Epidermal melanocyte (primary cell): ENCODE results near the gene ZNF280C.
A peak's percentile ranks its signal among the peaks of the same experiment; 100 is the strongest.
"Not testable (repeated sequence)": the region's sequence is repeated elsewhere in the genome, so short reads cannot be mapped to it uniquely, and the experiment has no call there.

Source experiments
- DNase-seq: peaks from one replicate; pipeline ENCODE4 v3.0.0; 2011; ENCODE audit warnings: low spot score; ENCODE audit not compliant: insufficient read length

The ZNF280C gene

GRCh38 chrX:130261296-130261893, 7.3 kb downstream of the ZNF280C start:
- DNase-seq, result no peak

- DNase-seq, result no peak
These were observed 8.4 kb downstream of the ZNF280C start for GRCh38 chrX:130260316-130260715.

DNA sequence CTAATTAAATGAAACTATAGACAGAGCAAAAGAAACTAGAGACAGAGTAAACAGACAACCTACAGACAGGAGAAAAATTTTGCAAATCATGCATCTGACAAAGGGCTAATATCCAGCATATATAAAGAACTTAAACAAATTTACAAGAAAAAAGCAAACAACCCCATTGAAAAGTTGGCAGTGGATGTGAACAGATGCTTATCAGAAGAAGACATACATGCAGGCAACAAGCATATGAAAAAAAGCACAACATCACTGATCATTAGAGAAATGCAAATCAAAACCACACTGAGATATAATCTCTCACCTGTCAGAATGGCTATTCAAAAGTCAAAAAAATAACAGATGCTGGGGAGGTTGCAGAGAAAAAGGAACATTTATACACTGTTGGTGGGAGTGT, 14.8 kb downstream of the ZNF280C start:
- DNase-seq, result no peak

DNA sequence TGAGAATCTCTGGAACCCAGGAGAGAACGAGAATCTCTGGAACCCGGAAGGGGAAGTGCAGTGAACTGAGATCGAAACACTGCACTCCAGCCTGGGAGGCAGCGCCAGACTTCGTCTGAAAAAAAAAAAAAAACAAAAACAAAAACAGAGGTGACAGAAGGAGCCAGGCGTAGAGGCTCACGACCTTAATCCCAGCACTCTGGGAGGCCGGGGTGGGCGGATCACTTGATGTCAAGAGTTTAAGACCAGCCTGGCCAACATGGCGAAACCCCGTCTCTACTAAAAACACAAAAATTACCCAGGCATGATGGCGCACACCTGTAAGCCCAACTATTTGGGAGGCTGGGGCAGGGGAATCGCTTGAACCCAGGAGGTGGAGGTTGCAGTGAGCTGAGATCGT, 17.0 kb downstream of the ZNF280C start:
- no peak for DNase-seq

GRCh38 chrX:130247996-130248395, 20.7 kb downstream of the ZNF280C start:
- no peak for DNase-seq

GRCh38 chrX:130246084-130246483, 22.6 kb downstream of the ZNF280C start:
- no peak for DNase-seq

DNA sequence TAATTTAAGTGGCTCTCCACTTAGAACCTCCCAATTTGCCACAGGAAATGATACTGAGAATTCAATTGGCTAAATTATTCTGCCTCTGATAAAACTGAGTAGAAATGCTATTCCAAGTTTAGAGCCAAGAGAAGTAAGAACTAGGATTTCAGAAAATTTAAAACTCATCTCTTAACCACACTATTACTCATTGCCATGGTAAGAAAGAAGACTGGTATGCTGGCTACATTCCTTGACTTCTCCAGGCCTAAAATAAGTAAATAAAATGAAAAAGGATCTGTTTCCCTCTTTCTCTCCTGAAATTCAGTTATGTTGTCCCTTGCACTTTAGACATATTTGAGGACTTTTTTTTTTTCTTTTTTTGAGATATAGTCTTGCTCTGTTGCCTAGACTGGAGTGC, 23.3 kb downstream of the ZNF280C start:
- DNase-seq, result peak; percentile 22

DNA sequence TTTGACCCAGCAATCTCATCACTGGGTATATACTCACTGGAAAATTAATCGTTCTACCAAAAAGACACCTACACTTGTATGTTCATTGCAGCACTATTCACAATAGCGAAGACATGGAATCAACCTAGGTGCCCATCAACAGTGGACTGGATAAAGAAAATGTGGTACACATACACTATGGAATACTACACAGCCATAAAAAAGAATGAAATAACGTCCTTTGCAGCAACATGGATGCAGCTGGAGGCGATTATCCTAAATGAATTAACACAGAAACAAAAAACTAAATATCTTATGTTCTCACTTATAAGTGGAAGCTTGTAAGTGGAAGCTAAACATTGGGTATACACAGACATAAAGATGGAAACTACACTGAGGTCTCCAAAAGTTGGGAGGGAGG, 37.5 kb downstream of the ZNF280C start:
- not testable (repeated sequence) for DNase-seq

DNA sequence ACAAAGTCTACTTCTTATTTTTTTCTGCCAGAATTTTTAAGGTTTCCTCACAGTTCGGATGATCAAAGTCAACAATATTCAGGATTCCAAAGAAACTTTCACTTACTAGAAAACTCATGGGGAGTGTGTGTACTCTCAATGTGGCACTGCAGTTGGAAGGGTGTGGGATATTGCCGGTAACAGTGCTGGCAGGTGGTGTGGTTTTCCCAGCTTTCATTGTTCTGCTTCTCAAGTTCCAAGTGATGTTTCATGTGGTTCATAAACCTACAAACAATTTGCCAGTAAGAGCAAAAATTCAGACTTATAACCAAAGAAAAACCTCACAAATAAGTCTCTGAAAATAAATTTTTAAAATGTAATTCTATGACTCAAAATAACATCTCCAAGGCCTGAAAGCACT, 39.8 kb downstream of the ZNF280C start:
- no peak for DNase-seq

- DNase-seq, result no peak
These were observed 43.9 kb downstream of the ZNF280C start for GRCh38 chrX:130224810-130225209.

DNA sequence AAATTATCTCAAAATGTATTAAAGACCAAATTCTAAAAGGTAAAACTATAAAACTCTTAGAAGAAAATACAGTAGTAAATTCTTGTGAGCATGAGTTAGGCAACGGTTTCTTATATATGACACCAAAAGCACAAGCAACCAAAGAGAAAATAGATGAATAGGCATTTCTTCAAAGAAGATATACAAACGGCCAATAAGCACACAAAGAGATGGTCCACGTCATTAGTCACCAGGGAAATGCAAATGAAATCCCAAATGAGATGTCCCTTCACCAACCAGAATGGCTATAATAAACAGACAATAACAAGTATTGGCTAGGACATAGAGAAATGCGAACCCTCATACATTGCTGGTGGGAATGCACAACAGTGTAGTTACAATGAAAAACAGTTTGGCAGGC, 52.4 kb downstream of the ZNF280C start:
- no peak for DNase-seq

- DNase-seq, result peak; percentile 33
These were observed 55.3 kb downstream of the ZNF280C start for GRCh38 chrX:130213376-130213775.

DNA sequence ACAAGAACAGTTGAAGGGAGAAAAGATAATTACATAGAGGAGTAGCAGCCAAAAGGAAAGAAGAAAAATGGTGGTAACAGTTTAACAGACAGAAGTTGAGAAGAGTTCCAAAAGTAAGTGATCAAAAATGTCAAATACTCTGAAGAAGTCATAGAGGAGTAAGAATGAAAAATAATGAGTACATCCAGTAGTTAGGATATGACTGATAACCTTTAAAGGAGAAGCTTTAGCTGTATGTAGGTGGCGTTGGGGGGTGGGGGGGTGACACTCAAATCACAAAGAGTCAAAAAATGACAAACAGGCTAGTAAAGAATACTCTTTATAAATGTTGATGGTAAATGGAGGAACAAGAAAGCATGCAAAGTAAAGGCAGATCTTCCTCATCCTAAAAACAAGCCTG, 56.3 kb downstream of the ZNF280C start:
- no peak for DNase-seq

GRCh38 chrX:130211415-130212186, 57.1 kb downstream of the ZNF280C start:
- no peak for DNase-seq

DNA sequence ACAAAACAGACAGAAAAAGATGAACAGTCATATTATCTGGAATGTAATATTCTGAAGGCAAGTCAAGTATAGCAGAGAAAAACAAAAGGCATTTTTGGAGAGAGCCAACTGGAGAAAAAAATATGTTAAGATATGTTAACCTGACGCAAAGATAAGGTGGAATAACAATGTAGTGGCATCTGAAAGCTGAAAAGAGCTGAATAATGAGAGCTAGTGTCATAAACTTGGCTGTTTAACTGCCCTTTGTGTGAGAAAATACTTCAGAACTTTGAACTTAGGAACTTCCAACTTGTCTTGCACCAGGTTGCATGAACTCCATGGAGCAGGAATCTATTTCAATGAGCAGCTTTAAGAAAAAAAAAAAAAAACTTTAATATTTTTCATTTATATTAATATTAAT, 64.1 kb downstream of the ZNF280C start:
- DNase-seq, result no peak

DNA sequence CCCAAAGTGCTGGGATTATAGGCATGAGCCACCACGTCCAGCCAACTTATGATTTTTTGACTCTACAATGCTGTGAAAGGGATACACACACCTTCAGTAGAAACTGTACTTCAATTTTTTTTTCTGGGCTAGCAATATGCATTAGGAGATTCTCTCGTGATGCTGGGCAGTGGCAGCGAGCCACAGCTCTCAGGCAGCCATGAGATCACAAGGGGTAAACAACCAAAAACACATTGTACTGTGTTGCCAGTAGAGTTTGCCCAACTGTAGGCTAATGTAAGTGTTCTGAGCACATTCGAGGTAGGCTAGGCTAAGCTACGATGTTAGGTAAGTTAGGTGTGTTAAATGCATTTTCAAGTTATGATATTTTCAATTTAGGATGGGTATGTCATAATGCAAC, 71.2 kb downstream of the ZNF280C start:
- DNase-seq, result no peak

DNA sequence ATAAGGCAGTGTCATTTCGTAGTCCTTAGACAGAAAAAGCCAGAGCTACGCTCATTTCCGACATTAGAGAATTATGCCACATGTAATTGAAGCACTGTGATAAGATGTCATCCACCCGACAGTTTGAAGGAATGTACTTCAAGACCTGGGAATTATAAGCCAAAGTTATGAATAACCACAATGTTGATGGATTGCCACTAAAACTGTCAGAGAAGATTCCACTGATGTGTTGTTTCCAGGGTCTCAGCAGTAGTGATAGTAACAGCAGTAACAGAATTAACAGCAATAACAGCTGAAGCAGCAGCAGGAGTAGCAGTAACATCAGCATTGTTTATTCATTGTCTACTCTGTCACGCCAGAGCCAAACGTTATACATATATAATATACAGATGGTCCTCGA, 72.2 kb downstream of the ZNF280C start:
- no peak for DNase-seq

GRCh38 chrX:130190801-130191200, 77.9 kb downstream of the ZNF280C start:
- no peak for DNase-seq

DNA sequence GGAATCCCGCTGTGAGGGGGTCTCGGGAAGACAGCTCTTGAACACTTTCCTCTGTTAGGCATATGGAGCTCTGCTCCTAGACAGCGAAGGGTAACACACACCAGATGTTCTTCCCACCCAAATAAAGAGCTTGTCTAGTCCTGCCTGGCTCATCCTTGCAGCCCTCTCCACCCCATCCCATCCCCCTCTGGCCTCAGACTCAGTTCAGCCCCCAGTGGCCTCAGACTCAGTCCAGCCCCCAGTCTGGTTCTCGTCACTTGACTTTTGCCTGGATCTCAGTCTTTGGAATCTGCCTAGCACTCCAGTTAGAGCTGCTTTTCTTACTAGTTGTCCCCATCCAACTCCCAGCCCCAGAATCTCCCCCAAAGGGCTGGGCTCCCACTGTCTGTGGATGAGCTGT, 82.0 kb downstream of the ZNF280C start:
- DNase-seq, result no peak

DNA sequence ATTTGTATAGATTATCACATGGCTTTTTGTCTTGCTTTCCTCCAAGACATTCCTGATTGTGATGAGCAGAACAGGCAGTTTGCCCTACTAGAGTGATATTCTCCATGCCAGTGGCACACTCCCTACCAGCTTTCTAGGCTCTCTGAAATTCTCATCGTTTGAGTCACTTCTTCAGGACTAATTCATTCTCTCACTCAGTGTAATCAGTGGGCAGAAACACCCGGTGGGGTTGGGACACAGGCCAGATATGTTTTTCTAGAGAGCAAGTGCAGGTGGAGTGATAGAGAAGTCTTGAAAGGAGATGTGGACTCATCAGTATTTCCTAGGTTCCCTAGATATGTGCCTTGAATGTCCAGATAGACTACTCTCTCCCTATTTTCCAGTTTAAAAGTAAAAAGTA, 83.8 kb downstream of the ZNF280C start:
- DNase-seq, result no peak

- DNase-seq, result no peak
These were observed 84.5 kb downstream of the ZNF280C start for GRCh38 chrX:130184168-130184567.

DNA sequence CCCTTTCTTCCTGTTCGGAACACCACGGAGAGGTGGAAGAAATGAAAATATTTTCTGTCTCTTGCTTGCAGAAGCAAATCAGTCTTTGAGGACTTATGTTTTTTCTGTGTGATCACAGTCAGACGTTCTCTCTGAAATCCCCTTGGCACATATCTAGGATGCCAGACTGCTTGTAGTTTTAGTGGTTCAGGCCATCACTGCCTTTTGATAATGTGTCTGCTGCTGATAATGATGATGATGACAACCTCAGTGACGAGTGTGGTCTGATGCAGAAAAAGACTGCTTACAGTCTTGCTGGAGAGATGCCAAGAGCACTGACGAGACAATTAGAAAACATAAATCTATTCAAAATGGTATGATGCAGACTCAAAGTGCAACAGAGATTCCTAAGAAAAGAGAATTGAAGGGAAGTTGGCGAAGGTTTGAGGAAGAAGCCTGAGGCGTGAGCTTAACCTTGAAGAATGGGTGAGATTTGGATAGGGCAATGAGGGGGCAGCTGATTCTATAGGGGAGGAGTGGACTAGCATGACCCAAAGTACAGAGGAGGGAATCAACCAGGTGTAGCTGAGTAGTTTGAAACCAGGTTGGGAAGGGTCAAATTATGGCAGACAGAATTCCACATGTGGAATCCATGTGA, 89.0 kb downstream of the ZNF280C start:
- DNase-seq, result no peak

DNA sequence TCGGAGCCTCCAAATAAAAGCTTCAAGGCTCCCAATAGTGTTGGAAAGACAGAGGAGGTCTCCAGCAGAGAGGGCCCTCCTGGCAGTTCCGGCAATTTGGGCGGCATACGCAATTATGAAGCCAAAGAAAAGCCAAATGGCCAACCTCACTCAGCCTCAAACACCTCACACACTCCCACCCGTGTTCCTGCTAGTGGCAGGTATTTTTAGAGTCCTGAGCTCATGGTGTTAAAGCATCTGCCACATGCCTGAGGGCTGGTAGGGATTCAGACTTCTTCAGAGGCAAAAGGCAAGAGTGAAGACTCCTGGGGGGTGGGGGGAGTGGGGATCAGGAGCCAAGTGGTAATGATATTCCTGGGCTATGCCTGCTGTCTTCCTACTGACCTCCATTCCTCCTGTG, 89.5 kb downstream of the ZNF280C start:
- DNase-seq, result no peak
